ENCODE data around the gene KRT4.
"Not testable (repeated sequence)": the region's sequence is repeated elsewhere in the genome, so short reads cannot be mapped to it uniquely, and the experiment has no call there.

The KRT4 gene

GRCh38 chr12:52772772-52773171 lies 41.1 kb downstream of the KRT4 start:
- DNase-seq (ENCODE audit: low spot score), result no peak

- DNase-seq (ENCODE audit: low spot score), result no peak
Measured at GRCh38 chr12:52772188-52772587, 41.7 kb downstream of the KRT4 start.

DNA sequence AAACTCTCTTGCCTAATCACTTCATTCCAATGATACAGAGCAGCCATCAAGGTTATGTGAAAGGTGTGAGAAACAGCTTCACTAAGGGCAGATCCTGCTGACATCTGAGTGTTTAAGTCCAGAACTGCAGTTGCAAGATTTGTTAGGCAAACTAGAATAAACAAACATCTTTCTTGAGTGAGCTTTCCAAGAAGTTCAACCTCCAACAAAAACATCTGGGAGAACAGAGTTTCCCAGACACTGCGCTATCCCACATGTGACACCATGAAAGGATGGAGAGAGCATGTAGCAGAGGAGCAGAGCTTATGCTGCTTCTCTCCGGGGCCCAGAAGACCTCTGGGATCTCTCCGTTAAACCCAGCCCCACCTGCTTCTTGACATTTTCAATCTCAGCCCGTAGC lies 42.4 kb downstream of the KRT4 start:
- DNase-seq (ENCODE audit: low spot score), result no peak

GRCh38 chr12:52771088-52771487 lies 42.8 kb downstream of the KRT4 start:
- DNase-seq (ENCODE audit: low spot score), result no peak

GRCh38 chr12:52769946-52770345 lies 44.0 kb downstream of the KRT4 start:
- no peak for DNase-seq (ENCODE audit: low spot score)

GRCh38 chr12:52769354-52769753 lies 44.6 kb downstream of the KRT4 start:
- DNase-seq (ENCODE audit: low spot score), result no peak

DNA sequence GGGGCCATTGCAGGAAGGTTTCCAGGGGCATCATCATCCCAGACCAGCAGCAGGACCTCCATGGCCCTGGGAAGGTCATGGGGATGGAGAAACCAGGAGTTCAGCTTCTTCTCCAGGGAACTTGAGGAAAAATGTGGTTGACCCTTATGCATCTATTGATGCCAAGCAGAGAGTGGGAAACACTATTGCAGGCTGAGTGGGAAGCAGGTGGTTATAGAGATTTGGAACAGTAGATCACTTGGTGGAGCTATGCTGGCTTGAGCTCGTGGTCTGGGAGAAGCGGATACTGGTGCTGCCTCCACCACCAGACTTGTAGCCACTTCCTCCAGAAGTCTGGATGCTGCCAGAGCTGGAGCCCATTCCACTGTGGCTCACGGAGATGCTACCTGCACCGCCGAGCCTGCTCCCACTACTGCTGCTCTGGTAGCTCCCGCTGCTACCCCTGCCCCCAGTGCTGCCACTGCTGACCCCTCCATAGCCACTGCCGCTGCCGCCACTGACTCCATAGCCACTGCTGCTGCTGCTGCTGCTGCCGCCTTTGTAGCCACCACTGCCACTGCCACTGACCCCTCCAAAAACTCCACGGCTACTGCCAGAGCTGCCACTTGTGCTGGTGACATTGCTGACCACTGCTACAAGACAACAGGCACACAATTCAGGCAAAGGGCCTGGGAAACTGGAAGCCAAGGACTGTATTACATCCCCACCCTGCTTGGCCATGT lies 45.3 kb downstream of the KRT4 start:
- no peak for DNase-seq (ENCODE audit: low spot score)

DNA sequence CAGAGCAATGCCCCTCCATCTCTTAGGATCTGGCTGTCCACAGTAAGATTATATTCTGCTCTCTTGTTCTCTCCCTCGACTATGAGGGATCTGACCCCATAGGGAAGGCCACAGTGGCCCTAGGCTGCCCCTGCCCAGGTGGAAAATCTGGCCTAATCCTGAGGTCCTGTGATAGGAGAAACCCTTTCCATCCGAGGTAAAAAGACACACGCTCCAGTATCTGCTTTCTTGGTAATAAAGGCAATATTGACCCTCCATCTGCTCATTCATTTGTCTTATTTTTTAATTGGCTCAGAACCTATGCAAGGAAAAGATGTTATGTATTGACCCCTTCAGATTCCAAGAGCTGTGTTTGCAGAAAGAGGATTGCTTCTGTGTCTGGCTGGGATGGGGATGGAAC lies 46.5 kb downstream of the KRT4 start:
- no peak for DNase-seq (ENCODE audit: low spot score)

- no peak for DNase-seq (ENCODE audit: low spot score)
Measured at GRCh38 chr12:52767020-52767379, 46.9 kb downstream of the KRT4 start.

GRCh38 chr12:52766351-52767019 lies 47.4 kb downstream of the KRT4 start:
- no peak for DNase-seq (ENCODE audit: low spot score)

DNA sequence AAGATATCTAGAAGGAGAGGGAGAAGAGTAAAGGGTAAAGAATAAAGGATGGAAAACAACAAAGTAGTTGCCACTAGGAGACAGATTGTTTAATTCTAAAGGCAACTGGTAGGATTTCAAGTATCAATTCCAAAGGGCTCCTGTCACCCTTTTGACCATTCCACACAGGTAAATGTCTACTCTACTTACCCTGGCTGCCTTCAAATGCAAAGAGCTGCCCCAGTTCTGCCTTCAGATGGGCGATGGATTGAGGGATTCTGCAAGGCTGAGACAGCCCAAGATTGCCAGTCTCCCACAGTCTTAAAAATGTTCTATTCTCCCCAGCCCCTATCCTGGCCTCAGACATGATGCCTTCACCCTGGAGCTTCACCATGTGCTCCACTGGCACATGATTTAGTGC lies 48.2 kb downstream of the KRT4 start:
- no peak for DNase-seq (ENCODE audit: low spot score)

- no peak for DNase-seq (ENCODE audit: low spot score)
Measured at GRCh38 chr12:52763991-52764390, 49.9 kb downstream of the KRT4 start.

DNA sequence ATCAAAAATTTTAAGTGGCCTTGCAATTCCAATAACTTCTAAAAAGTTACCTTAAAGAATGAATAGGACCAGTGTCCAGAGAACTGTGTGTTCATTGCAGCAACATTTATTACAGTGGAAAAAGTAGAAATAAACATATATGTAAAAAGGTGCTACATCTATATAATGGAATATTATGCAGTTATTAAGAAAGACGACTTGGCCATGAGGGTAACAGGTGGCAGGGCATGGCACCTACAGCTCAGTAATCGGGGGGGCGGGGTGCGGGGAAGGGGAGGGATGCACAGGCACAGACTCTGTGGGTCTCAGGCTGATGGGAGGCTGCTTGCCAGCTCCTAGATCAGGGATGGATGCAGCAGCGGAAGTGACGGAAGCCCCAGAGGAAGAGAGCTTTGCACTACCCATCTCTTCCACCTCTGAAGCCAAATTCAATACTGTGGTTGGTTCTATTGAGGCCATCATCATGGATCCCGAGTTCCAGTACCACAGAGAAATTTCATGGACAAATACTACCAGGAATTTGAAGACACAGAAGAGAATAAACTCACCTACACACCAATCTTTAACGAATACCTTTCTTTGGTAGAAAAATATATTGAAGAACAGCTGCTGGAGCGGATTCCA lies 50.8 kb downstream of the KRT4 start:
- no peak for DNase-seq (ENCODE audit: low spot score)

DNA sequence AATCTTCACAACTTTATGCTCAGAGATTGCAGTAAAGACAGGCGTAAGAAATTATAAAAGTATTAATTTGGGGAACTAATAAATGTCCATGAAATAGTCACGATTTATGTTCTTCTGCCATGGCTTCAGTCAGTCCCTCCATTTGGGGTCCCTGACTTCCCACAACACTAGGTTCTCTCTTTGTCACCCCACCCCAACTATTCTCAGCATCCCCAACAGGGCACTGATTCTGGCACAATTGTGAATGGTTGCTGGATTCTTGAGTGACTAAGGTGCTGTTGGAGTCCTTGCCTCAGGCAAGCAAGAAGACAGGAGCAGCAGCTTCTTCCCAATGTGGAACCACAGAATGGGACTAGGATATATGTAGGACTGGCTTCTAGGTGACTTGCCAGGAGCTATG lies 52.1 kb downstream of the KRT4 start:
- no peak for DNase-seq (ENCODE audit: low spot score)

DNA sequence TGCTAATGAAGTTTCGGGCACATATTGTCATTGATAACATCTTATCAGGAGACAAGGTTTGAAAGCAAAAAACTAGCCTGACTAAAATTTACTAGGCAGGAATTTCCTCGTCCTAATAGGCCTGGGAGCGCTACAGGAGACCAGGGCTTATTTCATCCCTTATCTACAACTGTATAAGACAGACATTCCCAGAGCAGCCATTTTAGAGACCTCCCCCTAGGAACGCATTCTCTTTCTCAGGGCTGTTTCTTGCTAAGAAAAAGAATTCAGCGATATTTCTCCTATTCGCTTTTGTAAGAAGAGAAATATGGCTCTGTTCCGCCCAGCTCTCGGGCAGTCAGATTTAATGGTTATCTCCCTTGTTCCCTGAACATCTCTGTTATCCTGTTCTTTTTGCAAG lies 52.7 kb downstream of the KRT4 start:
- not testable (repeated sequence) for DNase-seq (ENCODE audit: low spot score)

DNA sequence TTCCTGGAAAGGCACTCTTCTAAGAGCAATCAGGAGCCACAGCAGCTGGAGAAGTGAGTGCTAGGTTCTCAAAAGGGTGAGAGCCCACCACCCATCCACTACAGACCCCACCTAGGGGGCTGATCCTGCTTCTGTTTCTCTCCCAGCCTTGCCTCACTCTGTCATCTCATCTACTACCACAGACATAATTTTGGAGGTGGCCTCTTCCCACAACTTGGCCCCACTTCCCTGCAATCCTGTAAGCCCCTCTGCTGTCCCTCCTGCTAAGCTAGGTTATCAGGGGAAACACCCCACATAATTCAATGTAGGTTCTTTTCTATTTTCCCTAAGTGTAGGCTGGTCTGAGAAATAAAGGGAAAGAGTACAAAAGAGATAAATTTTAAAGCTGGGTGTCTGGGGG lies 53.3 kb downstream of the KRT4 start:
- no peak for DNase-seq (ENCODE audit: low spot score)

DNA sequence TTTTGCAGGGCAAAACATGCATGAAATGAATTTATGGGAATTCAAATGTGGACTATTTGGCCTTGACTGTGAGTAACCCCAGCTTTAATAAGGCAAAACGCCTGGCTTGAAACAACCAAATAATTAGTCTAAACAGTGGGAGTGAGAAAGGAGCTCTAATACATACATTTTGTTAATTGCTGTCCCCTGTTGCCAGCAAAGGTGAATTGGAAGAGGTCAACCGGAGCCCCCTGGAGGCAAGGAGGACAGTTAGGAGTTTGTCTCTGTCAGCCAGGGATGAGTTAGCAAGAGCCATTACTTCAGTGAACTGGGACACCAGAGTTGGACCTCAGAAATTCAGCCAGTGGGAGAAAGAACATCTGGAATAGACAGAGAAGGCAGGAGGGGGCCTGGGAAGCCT lies 54.2 kb downstream of the KRT4 start:
- DNase-seq (ENCODE audit: low spot score), result no peak

DNA sequence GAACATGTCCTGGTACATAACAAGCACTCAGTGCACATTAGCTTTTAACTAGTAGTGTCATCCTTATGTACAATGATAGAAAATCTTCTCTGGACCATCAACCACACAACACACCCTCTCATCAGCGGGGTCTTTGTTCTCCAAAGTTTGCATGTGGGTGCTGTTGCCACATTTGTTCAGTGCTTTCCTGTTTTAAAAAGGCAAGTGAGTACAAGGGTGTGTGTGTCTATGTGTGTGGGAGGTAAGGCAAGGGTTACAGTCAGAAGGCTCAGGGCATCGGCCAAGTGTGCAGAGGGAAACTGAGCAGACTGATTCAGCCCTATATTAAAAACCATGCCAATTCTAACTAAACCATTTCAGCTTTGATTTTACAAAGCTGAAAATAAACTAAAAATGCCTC lies 54.7 kb downstream of the KRT4 start:
- no peak for DNase-seq (ENCODE audit: low spot score)

GRCh38 chr12:52757449-52758176 lies 56.3 kb downstream of the KRT4 start:
- no peak for DNase-seq (ENCODE audit: low spot score)
